Ovary (tissue), 3 donors: ENCODE results near the gene BMS1.

ENCODE experiments used
- CTCF ChIP-seq, 3 donors: fragments of 450-650 bp in 2 of 3; fragments of 200-600 bp in 1 of 3; IDR thresholded peaks; one replicate each; pipeline versions ENCODE4 v1.5.1 to v1.8.0; 2016 to 2022; ENCODE audit warnings: antibody characterized with exemption in 3 of 3, mild to moderate bottlenecking in 1 of 3
- POLR2A ChIP-seq: fragments of 450-650 bp; IDR thresholded peaks from one replicate; pipeline ENCODE4 v1.6.1; 2017; ENCODE audit warnings: antibody characterized with exemption, mild to moderate bottlenecking, moderate library complexity
- donor health status: DM: no; HTN: no; CAD: no.

- TF ChIP-seq POLR2A: no peak
- no peak for TF ChIP-seq CTCF (IDR thresholded peaks at IDR 0.05)
Observed at GRCh38 chr10:42876945-42877344, 94.3 kb downstream of the BMS1 start.
